A673 (cell line): ENCODE measurements around the gene CA6.

ENCODE experiments used
- CTCF ChIP-seq: fragments of 300-800, 200-600 bp; sonication (generic); conservative IDR thresholded peaks from 2 replicates; pipeline ENCODE4 v1.5.1; 2017; ENCODE audit warnings: low read depth, mild to moderate bottlenecking, antibody characterized with exemption, low read length, moderate library complexity, mixed read lengths
- EZH2 ChIP-seq: fragments of 200-600 bp; sonication (generic); IDR thresholded peaks from 2 replicates; pipeline ENCODE4 v1.6.1; 2017; ENCODE audit warnings: borderline replicate concordance, low read depth, mild to moderate bottlenecking, mixed read lengths, antibody characterized with exemption, low read length; ENCODE audit not compliant: poor library complexity, severe bottlenecking

- TF ChIP-seq CTCF (no peak), EZH2 (no peak)
Measured at GRCh38 chr1:9004031-9004699, 58.5 kb downstream of the CA6 start.
